Motor neuron (in vitro differentiated cells): ENCODE data around the gene CTNS. TPM values are rescaled to one million over a fixed set of nuclear protein-coding genes. Genes with fewer than 3 reads are reported as not detected.

ENCODE experiments used
- ATAC-seq, 8 experiments: fragments of 200-7000 bp; cut with Tn5 transposase; replicated peaks in 6 of 8; 2 replicates each; pipeline ENCODE4 v1.8.0; 2021; ENCODE audit warnings: mild to moderate bottlenecking in 8 of 8, moderate library complexity in 8 of 8
- H3K27ac ChIP-seq, 2 donors: fragments of 250-450 bp; sonication (Bioruptor Pico); 2 replicates each; pipeline ENCODE4 v1.9.0; 2021; ENCODE audit warnings: antibody characterized with exemption in 2 of 2, mild to moderate bottlenecking in 2 of 2, moderate library complexity in 1 of 2
- H3K4me1 ChIP-seq, 2 donors: fragments of 250-450 bp; sonication (Bioruptor Pico); replicated peaks in 1 of 2; 2 replicates each; pipeline ENCODE4 v1.6.1; 2021; ENCODE audit warnings: antibody characterized with exemption in 2 of 2, mild to moderate bottlenecking in 2 of 2, moderate library complexity in 1 of 2
- H3K4me3 ChIP-seq, 5 donors: fragments of 250-450 bp; sonication (Bioruptor Pico); 2 replicates each; pipeline ENCODE4 v1.9.0; 2021; ENCODE audit warnings: antibody characterized with exemption in 5 of 5, mild to moderate bottlenecking in 5 of 5, moderate library complexity in 4 of 5
- WGBS, 10 experiments: fragments of 450-650 bp; shearing (Covaris generic); methylation state at CpG; one replicate each; pipeline ENCODE4 v1.0.0; 2022; 5-methylcytosine and 5-hydroxymethylcytosine counted together
- in situ Hi-C, 9 experiments: fragments of 400-800 bp; cut with MboI; loops; one replicate each; pipeline ENCODE4 v1.15.0; 2021; ENCODE audit warnings: low sequenced_read_pairs in 9 of 9, low pct_unique_long_range_greater_than_20kb in 2 of 9; ENCODE audit not compliant: unreplicated experiment in 9 of 9
- total RNA-seq, 8 experiments: library from RNA; unstranded; fragments of 300-600 nt; gene quantifications; 2 replicates each; pipeline versions ENCODE4 v1.2.3 to v1.2.4, GENCODE V29; 2022

CTNS gene
- total RNA-seq, 8 experiments from 2014 or later = 3.0 to 16.6 (median 10.9) TPM

GRCh38 chr17:3635474-3636153, 946 bp upstream of the CTNS start:
- in situ Hi-C loops = loop anchor here in 4 of 9 experiments (25.0 kb wide), 2 partner anchors 598 to 798 kb away; no protein-coding TSS in a partner anchor
- ATAC-seq = peak in 2 of 8 experiments; percentile 1 to 2

GRCh38 chr17:3636908-3637373, 381 bp downstream of the CTNS start:
- peak in 5 of 8 experiments; percentile 1 to 13 (median 6) for ATAC-seq

More at GRCh38 chr17:3635474-3636153, 946 bp upstream of the CTNS start:
- peak overlapping the region; percentile 98 to 99 for H3K27ac ChIP-seq
- no CpG with 5 or more reads among the region's 38 CpGs for WGBS, 10 experiments
- H3K4me1 ChIP-seq = peaks cover 4 to 9% of the 10 kb centered on the region in 2 donors
- peak overlapping the region; percentile 83 to 97 (median 92) for H3K4me3 ChIP-seq

GRCh38 chr17:3639981-3640596, 3.5 kb downstream of the CTNS start:
- no peak overlapping the region for H3K27ac ChIP-seq
- in situ Hi-C loops = loop anchor here in 4 of 9 experiments (25.0 kb wide), 2 partner anchors 603 to 803 kb away; no protein-coding TSS in a partner anchor
- ATAC-seq = no peak
- 0 to 83% (median 50%) methylated on average over 1 to 5 of the region's 7 CpGs for WGBS, 10 experiments
- no peak overlapping the region for H3K4me3 ChIP-seq
- peaks cover 4 to 7% of the 10 kb centered on the region in 2 donors for H3K4me1 ChIP-seq

More at GRCh38 chr17:3636908-3637373, 381 bp downstream of the CTNS start:
- in situ Hi-C loops = loop anchor here in 4 of 9 experiments (25.0 kb wide), 2 partner anchors 600 to 800 kb away; no protein-coding TSS in a partner anchor
- H3K27ac ChIP-seq = peak overlapping the region in 1 of 2 donors; percentile 99
- peak overlapping the region; percentile 83 to 97 (median 92) for H3K4me3 ChIP-seq
- peaks cover 4 to 9% of the 10 kb centered on the region in 2 donors for H3K4me1 ChIP-seq
- WGBS, 10 experiments = 0 to 6% (median 0%) methylated on average over 1 to 16 of the region's 31 CpGs; no CpG with 5 or more reads in 2 of the 10 experiments

GRCh38 chr17:3641014-3641413, 4.5 kb downstream of the CTNS start:
- no peak for ATAC-seq
- in situ Hi-C loops = loop anchor here in 4 of 9 experiments (25.0 kb wide), 2 partner anchors 604 to 804 kb away; no protein-coding TSS in a partner anchor
- Histone ChIP-seq H3K4me3 (no peak overlapping the region), H3K4me1 (peaks cover 0 to 3% of the 10 kb centered on the region in 2 donors), H3K27ac (no peak overlapping the region)
- 40 to 100% (median 50%) methylated on average over 1 to 3 of the region's 3 CpGs; no CpG with 5 or more reads in 5 of the 10 experiments for WGBS, 10 experiments

- ATAC-seq = no peak
- in situ Hi-C loops = loop anchor here in 4 of 9 experiments (25.0 kb wide), 2 partner anchors 605 to 805 kb away; no protein-coding TSS in a partner anchor
- WGBS, 10 experiments = 60 to 100% (median 87%) methylated on average over 1 to 10 of the region's 19 CpGs; no CpG with 5 or more reads in 1 of the 10 experiments
- H3K4me3 ChIP-seq = no peak overlapping the region
- no peak overlapping the region for H3K27ac ChIP-seq
- H3K4me1 ChIP-seq = peaks cover 0 to 3% of the 10 kb centered on the region in 2 donors
These were observed 5.3 kb downstream of the CTNS start for GRCh38 chr17:3641717-3642486.

- WGBS, 10 experiments = 92 to 100% (median 100%) methylated on average over 1 to 4 of the region's 4 CpGs; no CpG with 5 or more reads in 4 of the 10 experiments
- Histone ChIP-seq H3K4me1 (no peaks in the 10 kb centered on the region), H3K27ac (no peak overlapping the region), H3K4me3 (no peak overlapping the region)
- no peak for ATAC-seq
- in situ Hi-C loops = loop anchor here in 4 of 9 experiments (25.0 kb wide), 2 partner anchors 607 to 807 kb away; no protein-coding TSS in a partner anchor
These were observed 7.4 kb downstream of the CTNS start for GRCh38 chr17:3643889-3644349.

- no peaks in the 10 kb centered on the region for H3K4me1 ChIP-seq
- ATAC-seq = no peak
- no peak overlapping the region for H3K4me3 ChIP-seq
- no peak overlapping the region for H3K27ac ChIP-seq
- in situ Hi-C loops = loop anchor here in 4 of 9 experiments (25.0 kb wide), 2 partner anchors 608 to 808 kb away; no protein-coding TSS in a partner anchor
- 0 to 77% (median 57%) methylated on average over 1 to 5 of the region's 5 CpGs; no CpG with 5 or more reads in 6 of the 10 experiments for WGBS, 10 experiments
These were observed 8.8 kb downstream of the CTNS start for GRCh38 chr17:3645310-3645709.

GRCh38 chr17:3647251-3647650, 10.7 kb downstream of the CTNS start:
- in situ Hi-C loops = loop anchor here in 4 of 9 experiments (25.0 kb wide), 2 partner anchors 610 to 810 kb away; no protein-coding TSS in a partner anchor
- Histone ChIP-seq H3K4me1 (no peaks in the 10 kb centered on the region), H3K27ac (no peak overlapping the region), H3K4me3 (no peak overlapping the region)
- peak in 2 of 8 experiments; percentile 7 to 22 for ATAC-seq
- 73 to 100% (median 82%) methylated on average over 2 to 7 of the region's 12 CpGs; no CpG with 5 or more reads in 7 of the 10 experiments for WGBS, 10 experiments

GRCh38 chr17:3647769-3648555, 11.4 kb downstream of the CTNS start:
- in situ Hi-C loops = loop anchor here in 4 of 9 experiments (25.0 kb wide), 2 partner anchors 611 to 811 kb away; no protein-coding TSS in a partner anchor
- ATAC-seq = peak; percentile 79 to 97 (median 86)
- H3K4me1 ChIP-seq = no peaks in the 10 kb centered on the region
- H3K27ac ChIP-seq = no peak overlapping the region
- WGBS, 10 experiments = 0 to 100% (median 68%) methylated on average over 1 to 11 of the region's 20 CpGs; no CpG with 5 or more reads in 4 of the 10 experiments
- no peak overlapping the region for H3K4me3 ChIP-seq

GRCh38 chr17:3655766-3656165, 19.2 kb downstream of the CTNS start:
- in situ Hi-C loops = loop anchor here in 1 of 9 experiments (25.0 kb wide), 1 partner anchor 93 kb away; the partner anchor contains the start of gene TRPV3
- Histone ChIP-seq H3K4me3 (no peak overlapping the region), H3K4me1 (peaks cover 2 to 7% of the 10 kb centered on the region in 2 donors), H3K27ac (no peak overlapping the region)
- peak in 1 of 8 experiments; percentile 16 for ATAC-seq
- 60 to 100% methylated on average over 1 to 2 of the region's 11 CpGs; no CpG with 5 or more reads in 8 of the 10 experiments for WGBS, 10 experiments

GRCh38 chr17:3656353-3656752, 19.8 kb downstream of the CTNS start:
- H3K4me3 ChIP-seq = no peak overlapping the region
- ATAC-seq = no peak
- 100% methylated on average over 2 of the region's 16 CpGs; no CpG with 5 or more reads in 9 of the 10 experiments for WGBS, 10 experiments
- in situ Hi-C loops = loop anchor here in 1 of 9 experiments (25.0 kb wide), 1 partner anchor 94 kb away; the partner anchor contains the start of gene TRPV3
- no peak overlapping the region for H3K27ac ChIP-seq
- H3K4me1 ChIP-seq = peaks cover 2 to 7% of the 10 kb centered on the region in 2 donors
